HepG2 (cell line): ENCODE measurements around the gene AUTS2. TPM values are rescaled to one million over a fixed set of nuclear protein-coding genes. Genes with fewer than 3 reads are reported as not detected.

Experiments used
- ATAC-seq: fragments of 200-7000 bp; cut with Tn5 transposase; 3 replicates; pipeline ENCODE4 v1.9.1; 2020; ENCODE audit warnings: mild to moderate bottlenecking, moderate library complexity
- BruUV-seq: library from RNA; stranded (reverse); fragments of 400-500 nt; replicated peaks from 2 replicates; lab custom pipeline; 2021; lab: Mats Ljungman, UMichigan
- CTCF ChIA-PET: fragments of 300-600 bp; formaldehyde crosslinking; extraction: SDS; loops from one replicate; lab custom pipeline; 2021; ENCODE audit warnings: low total read pairs, inconsistent platforms, low intra/inter-chr PET ratio; lab: Yijun Ruan, JAX
- POLR2A ChIA-PET: fragments of 350-600 bp; sonication (Branson Sonifier 250); formaldehyde crosslinking; loops from one replicate; lab custom pipeline; 2020; ENCODE audit warnings: antibody characterized with exemption, inconsistent platforms; lab: Yijun Ruan, JAX
- DNase-seq: peaks from one replicate; pipeline ENCODE4 v3.0.0-alpha.2; 2015; ENCODE audit warnings: low spot score
- FAIRE-seq: peaks from 3 replicates; lab custom pipeline; 2011; peaks lifted over from hg19 to GRCh38; lab: Jason Lieb, UNC
- H2AFZ ChIP-seq: one replicate; pipeline ENCODE4 v1.6.1; 2011; ENCODE audit warnings: low read length, inconsistent platforms
- H3K27ac ChIP-seq: fragments of 300-600 bp; 3 replicates; pipeline ENCODE4 v1.8.0; 2011; ENCODE audit warnings: mixed run types, mild to moderate bottlenecking, mixed read lengths, low read length, inconsistent platforms; ENCODE audit not compliant: insufficient read depth; ENCODE audit errors: extremely low read length
- H3K27me3 ChIP-seq, 2 experiments: fragments of 200-600 bp in 1 of 2; 2 replicates in 1 of 2; 3 replicates in 1 of 2; pipeline versions ENCODE4 v1.6.0 to v1.8.0; 2011; ENCODE audit warnings: low read length in 2 of 2, mild to moderate bottlenecking in 2 of 2, moderate library complexity in 2 of 2, inconsistent platforms in 1 of 2; ENCODE audit not compliant: insufficient read depth in 2 of 2, control insufficient read depth in 1 of 2
- H3K36me3 ChIP-seq, 2 experiments: fragments of 200-600 bp in 1 of 2; replicated peaks in 1 of 2; 2 replicates in 1 of 2; 3 replicates in 1 of 2; pipeline versions ENCODE4 v1.5.1 to v1.8.0; 2011; ENCODE audit warnings: low read length in 2 of 2, inconsistent platforms in 1 of 2; ENCODE audit not compliant: insufficient read depth in 2 of 2, control insufficient read depth in 1 of 2
- H3K4me1 ChIP-seq: 2 replicates; pipeline ENCODE4 v1.5.1; 2012; ENCODE audit warnings: low read length, inconsistent platforms; ENCODE audit not compliant: insufficient read depth
- H3K4me2 ChIP-seq: 2 replicates; pipeline ENCODE4 v1.6.0; 2011; ENCODE audit warnings: low read depth, low read length, inconsistent platforms
- H3K4me3 ChIP-seq, 3 experiments: fragments of 200-600 bp in 1 of 3; sonication (generic), shearing (Covaris generic) in 1 of 3; replicated peaks in 1 of 3; 2 replicates each; pipeline ENCODE4 v1.5.1; 2011 to 2016; ENCODE audit warnings: low read length in 3 of 3, inconsistent platforms in 2 of 3, low read depth in 2 of 3, mild to moderate bottlenecking in 2 of 3, control low read depth in 1 of 3, mixed read lengths in 1 of 3; ENCODE audit not compliant: insufficient read depth in 1 of 3
- H3K79me2 ChIP-seq: one replicate; pipeline ENCODE4 v1.6.1; 2011; ENCODE audit warnings: low read length, inconsistent platforms; ENCODE audit not compliant: insufficient read depth
- H3K9ac ChIP-seq: 2 replicates; pipeline ENCODE4 v1.6.0; 2011; ENCODE audit warnings: mild to moderate bottlenecking, low read depth, low read length, inconsistent platforms; ENCODE audit not compliant: insufficient read depth
- H3K9me3 ChIP-seq: 2 replicates; pipeline ENCODE4 v1.5.1; 2012; ENCODE audit warnings: mild to moderate bottlenecking, low read length
- H4K20me1 ChIP-seq: 2 replicates; pipeline ENCODE4 v1.6.0; 2011; ENCODE audit warnings: inconsistent platforms, mild to moderate bottlenecking, low read length, moderate library complexity; ENCODE audit not compliant: insufficient read depth
- BRD4 ChIP-seq: sonication (generic); formaldehyde crosslinking; IDR thresholded peaks from 2 replicates; pipeline ENCODE4 v1.4.0; 2020; ENCODE audit warnings: missing genetic modification reagents
- DPF2 ChIP-seq: sonication (generic); formaldehyde crosslinking; IDR thresholded peaks from 2 replicates; pipeline ENCODE4 v1.4.0; 2020; ENCODE audit warnings: mild to moderate bottlenecking, low read depth, missing genetic modification reagents, borderline replicate concordance
- HDAC1 ChIP-seq: sonication (generic); formaldehyde crosslinking; IDR thresholded peaks from 2 replicates; pipeline ENCODE4 v1.5.1; 2020; ENCODE audit warnings: mild to moderate bottlenecking, missing genetic modification reagents
- MAX ChIP-seq: IDR thresholded peaks from 2 replicates; pipeline ENCODE4 v1.6.1; 2012; ENCODE audit warnings: inconsistent platforms
- NCOA2 ChIP-seq: sonication (generic); formaldehyde crosslinking; IDR thresholded peaks from 2 replicates; pipeline ENCODE4 v1.8.0; 2022; ENCODE audit warnings: inconsistent platforms
- NFYB ChIP-seq: sonication (generic); formaldehyde crosslinking; IDR thresholded peaks from 2 replicates; pipeline ENCODE4 v1.4.0; 2020; ENCODE audit warnings: missing genetic modification reagents
- PBX2 ChIP-seq: IDR thresholded peaks from 2 replicates; pipeline ENCODE4 v1.6.1; 2016; ENCODE audit warnings: control low read depth
- SIX4 ChIP-seq: sonication (generic); formaldehyde crosslinking; IDR thresholded peaks from 2 replicates; pipeline ENCODE4 v1.4.0; 2020; ENCODE audit warnings: missing genetic modification reagents
- ZNF143 ChIP-seq: sonication (generic); formaldehyde crosslinking; IDR thresholded peaks from 2 replicates; pipeline ENCODE4 v1.4.0; 2020; ENCODE audit warnings: missing genetic modification reagents
- ZNF883 ChIP-seq: sonication (generic); formaldehyde crosslinking; IDR thresholded peaks from 2 replicates; pipeline ENCODE4 v1.5.1; 2020; ENCODE audit warnings: mild to moderate bottlenecking, missing genetic modification reagents; ENCODE audit errors: not compliant biosample characterization
- WGBS: methylation state at CpG from one replicate; pipeline ENCODE4 v1.1.6; 2017; ENCODE audit warnings: low lambda C conversion rate; 5-methylcytosine and 5-hydroxymethylcytosine counted together
- in situ Hi-C: cut with HindIII; loops from 2 replicates; pipeline ENCODE4 v1.10.0; 2017; ENCODE audit warnings: low pct_unique_long_range_greater_than_20kb; ENCODE audit not compliant: extremely low pct_ligation_motif_present
- intact Hi-C: fragments of 100-400 bp; cut with micrococcal nuclease; formaldehyde crosslinking; loops from one replicate; pipeline ENCODE4 v1.10.0; 2022; ENCODE audit not compliant: unreplicated experiment
- polyA plus RNA-seq, 8 experiments: library from polyadenylated mRNA; depleted of rRNA in 3 of 8; stranded (reverse) in 7 of 8; unstranded in 1 of 8; fragments of >200 nt; fragmentation: Illumina TruSeq in 4 of 8; extraction: Trizol in 4 of 8; gene quantifications; 2 replicates each; pipeline versions ENCODE4 v1.2.1 to v1.2.3, GENCODE V29; 2011 to 2016; ENCODE audit warnings: low read depth in 4 of 8, missing spikeins in 1 of 8, mixed read lengths in 1 of 8; ENCODE audit not compliant: insufficient read depth in 1 of 8
- total RNA-seq, 5 experiments: library from RNA; depleted of rRNA; stranded (reverse); fragments of >200 nt; fragmentation: Illumina TruSeq; extraction: Trizol; gene quantifications; 2 replicates each; pipeline ENCODE4 v1.2.3, GENCODE V29; 2016; ENCODE audit warnings: low read depth in 1 of 5

AUTS2 gene
- total and polyA plus RNA-seq, 2 of the 13 experiments (the other 11 are each of a cell fraction or from before 2014, with no cell fraction given), result 0.38 TPM; not detected in 1

GRCh38 chr7:70240873-70241272 lies 642.6 kb downstream of the AUTS2 start:
- ATAC-seq (no peak), FAIRE-seq (no peak), DNase-seq (no peak)
- no peaks in the 10 kb centered on the region for H3K36me3 ChIP-seq
- in situ Hi-C loops (no loop called here), intact Hi-C loops (no loop called here)
- no peak for TF ChIP-seq NCOA2
- no peak for TF ChIP-seq MAX
- TF ChIP-seq HDAC1 (CRISPR knock-in tag), result no peak
- no peak for TF ChIP-seq ZNF143
- TF ChIP-seq PBX2, result no peak
- TF ChIP-seq ZNF883 (CRISPR knock-in tag), result no peak
- TF ChIP-seq SIX4 (CRISPR knock-in tag), result no peak
- TF ChIP-seq BRD4, result no peak
- no peak for TF ChIP-seq NFYB (CRISPR knock-in tag)
- no peak for TF ChIP-seq DPF2 (CRISPR knock-in tag)
- H3K4me2 ChIP-seq, result no peak overlapping the region
- H2AFZ ChIP-seq, result no peak overlapping the region
- no peak overlapping the region for H3K9ac ChIP-seq
- ChIA-PET POLR2A (no interaction called here), CTCF (no interaction called here)
- H4K20me1 ChIP-seq, result no peaks in the 10 kb centered on the region
- H3K27me3 ChIP-seq, result no peaks in the 10 kb centered on the region
- H3K9me3 ChIP-seq, result no peaks in the 10 kb centered on the region
- no peak overlapping the region for H3K27ac ChIP-seq
- WGBS, result 23% methylated on average over 2 of the region's 2 CpGs
- BruUV-seq, result no TSS peak
- no peaks in the 10 kb centered on the region for H3K4me1 ChIP-seq
- no peaks in the 10 kb centered on the region for H3K79me2 ChIP-seq
- H3K4me3 ChIP-seq, result no peak overlapping the region
